HEK293T (cell line): Measurements from ENCODE around the gene INCENP.

Experiments
- FOXM1 ChIP-seq: fragments of 450-650 bp; IDR thresholded peaks from 2 replicates; pipeline ENCODE4 v1.6.1; 2017; ENCODE audit warnings: mild to moderate bottlenecking, borderline replicate concordance
- PKNOX1 ChIP-seq: fragments of 450-650 bp; IDR thresholded peaks from 2 replicates; pipeline ENCODE4 v1.6.1; 2016
- SP1 ChIP-seq: fragments of 450-650 bp; IDR thresholded peaks from 2 replicates; pipeline ENCODE4 v1.6.1; 2017
- SUZ12 ChIP-seq: fragments of 450-650 bp; IDR thresholded peaks from 2 replicates; pipeline ENCODE4 v1.6.1; 2016; ENCODE audit warnings: mild to moderate bottlenecking

- TF ChIP-seq SP1 (no peak), FOXM1 (peak; percentile 99), PKNOX1 (peak; percentile 98), SUZ12 (no peak)
Observed at GRCh38 chr11:62123669-62124185, at the start of gene INCENP.
